ENCODE results near the gene SAMD10.

GRCh38 chr20:63950701-63951397, 28.6 kb downstream of the SAMD10 start:
- TF ChIP-seq CTCF (IDR thresholded peaks at IDR 0.05; ENCODE audit: low read length) (no peak), EZH2phosphoT487 (IDR thresholded peaks at IDR 0.05; ENCODE audit: low read length) (no peak), EZH2 (optimal IDR thresholded peaks at IDR 0.05; ENCODE audit: low read depth, low read length) (no peak)
